Transverse colon (tissue), 3 donors: ENCODE measurements around the gene LGALS12.

Experiments
- POLR2A ChIP-seq: fragments of 450-650 bp; IDR thresholded peaks from one replicate; pipeline ENCODE4 v1.6.1; 2016; ENCODE audit warnings: antibody characterized with exemption, mild to moderate bottlenecking, moderate library complexity
- TF ChIP-seq, protein P1 (sequence below), 5 experiments: fragments of 200-600 bp in 3 of 5; fragments of 450-650 bp in 2 of 5; sonication (generic) in 3 of 5; IDR thresholded peaks; 1 replicate in 2 of 5; 2 replicates in 3 of 5; pipeline ENCODE4 v1.5.1; 2016 to 2017; ENCODE audit warnings: antibody characterized with exemption in 5 of 5, inconsistent platforms in 3 of 5, mild to moderate bottlenecking in 2 of 5, moderate library complexity in 1 of 5

DNA sequence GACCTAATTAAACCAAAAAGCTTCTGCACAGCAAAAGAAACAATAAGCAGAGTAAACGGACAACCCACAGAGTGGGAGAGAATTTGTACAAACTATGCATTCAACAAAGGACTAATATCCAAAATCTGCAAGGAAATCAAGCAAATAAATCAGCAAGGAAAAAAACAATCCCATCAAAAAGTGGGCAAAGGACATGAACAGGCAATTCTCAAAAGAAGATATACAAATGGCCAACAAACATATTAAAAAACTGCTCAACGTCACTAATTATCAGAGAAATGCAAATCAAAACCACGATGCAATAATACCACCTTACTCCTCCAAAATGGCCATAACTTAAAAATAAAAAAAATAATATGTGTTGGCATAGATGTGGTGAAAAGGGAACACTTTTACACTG is 20.1 kb upstream of the LGALS12 start:
- TF ChIP-seq, protein P1, sequence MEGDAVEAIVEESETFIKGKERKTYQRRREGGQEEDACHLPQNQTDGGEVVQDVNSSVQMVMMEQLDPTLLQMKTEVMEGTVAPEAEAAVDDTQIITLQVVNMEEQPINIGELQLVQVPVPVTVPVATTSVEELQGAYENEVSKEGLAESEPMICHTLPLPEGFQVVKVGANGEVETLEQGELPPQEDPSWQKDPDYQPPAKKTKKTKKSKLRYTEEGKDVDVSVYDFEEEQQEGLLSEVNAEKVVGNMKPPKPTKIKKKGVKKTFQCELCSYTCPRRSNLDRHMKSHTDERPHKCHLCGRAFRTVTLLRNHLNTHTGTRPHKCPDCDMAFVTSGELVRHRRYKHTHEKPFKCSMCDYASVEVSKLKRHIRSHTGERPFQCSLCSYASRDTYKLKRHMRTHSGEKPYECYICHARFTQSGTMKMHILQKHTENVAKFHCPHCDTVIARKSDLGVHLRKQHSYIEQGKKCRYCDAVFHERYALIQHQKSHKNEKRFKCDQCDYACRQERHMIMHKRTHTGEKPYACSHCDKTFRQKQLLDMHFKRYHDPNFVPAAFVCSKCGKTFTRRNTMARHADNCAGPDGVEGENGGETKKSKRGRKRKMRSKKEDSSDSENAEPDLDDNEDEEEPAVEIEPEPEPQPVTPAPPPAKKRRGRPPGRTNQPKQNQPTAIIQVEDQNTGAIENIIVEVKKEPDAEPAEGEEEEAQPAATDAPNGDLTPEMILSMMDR (IDR thresholded peaks at IDR 0.05) = no peak
- TF ChIP-seq POLR2A = no peak
